Vagina (tissue), 2 donors: ENCODE measurements around the gene GDF7.

Experiments
- POLR2A ChIP-seq, 2 donors: fragments of 450-650 bp; IDR thresholded peaks; one replicate each; pipeline ENCODE4 v1.6.1; 2017; ENCODE audit warnings: antibody characterized with exemption in 2 of 2, mild to moderate bottlenecking in 2 of 2, moderate library complexity in 2 of 2
- POLR2AphosphoS5 ChIP-seq, 2 donors: sonication (generic); formaldehyde crosslinking; IDR thresholded peaks; one replicate each; pipeline ENCODE4 v1.9.0; 2017; ENCODE audit warnings: antibody characterized with exemption in 2 of 2, mild to moderate bottlenecking in 2 of 2, low read depth in 1 of 2; ENCODE audit not compliant: insufficient read depth in 1 of 2
- TF ChIP-seq, protein P1 (sequence below), 3 experiments: fragments of 450-650 bp in 2 of 3; fragments of 200-600 bp in 1 of 3; sonication (generic) in 1 of 3; IDR thresholded peaks; one replicate each; pipeline ENCODE4 v1.5.1; 2017 to 2019; ENCODE audit warnings: antibody characterized with exemption in 3 of 3, mild to moderate bottlenecking in 2 of 3, moderate library complexity in 2 of 3

DNA sequence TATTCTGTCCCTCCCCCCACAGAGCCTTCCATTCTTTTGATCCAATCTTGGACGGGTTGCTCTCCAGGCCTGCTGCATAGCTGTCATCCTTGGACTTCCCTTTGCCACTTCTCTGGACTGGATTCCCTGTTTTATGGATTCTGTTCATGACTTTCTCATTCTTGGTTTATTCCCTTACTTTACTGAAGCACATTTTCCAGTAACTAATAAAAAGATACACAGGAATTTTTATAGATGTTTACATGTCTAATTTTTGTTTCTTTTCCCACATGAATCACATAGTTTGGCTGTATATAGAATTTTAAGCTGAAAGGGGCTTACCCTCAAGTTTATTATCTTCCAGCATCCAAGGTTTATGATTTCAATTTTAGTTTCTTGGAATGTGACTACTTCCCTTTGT, 37.9 kb downstream of the GDF7 start:
- TF ChIP-seq, protein P1, sequence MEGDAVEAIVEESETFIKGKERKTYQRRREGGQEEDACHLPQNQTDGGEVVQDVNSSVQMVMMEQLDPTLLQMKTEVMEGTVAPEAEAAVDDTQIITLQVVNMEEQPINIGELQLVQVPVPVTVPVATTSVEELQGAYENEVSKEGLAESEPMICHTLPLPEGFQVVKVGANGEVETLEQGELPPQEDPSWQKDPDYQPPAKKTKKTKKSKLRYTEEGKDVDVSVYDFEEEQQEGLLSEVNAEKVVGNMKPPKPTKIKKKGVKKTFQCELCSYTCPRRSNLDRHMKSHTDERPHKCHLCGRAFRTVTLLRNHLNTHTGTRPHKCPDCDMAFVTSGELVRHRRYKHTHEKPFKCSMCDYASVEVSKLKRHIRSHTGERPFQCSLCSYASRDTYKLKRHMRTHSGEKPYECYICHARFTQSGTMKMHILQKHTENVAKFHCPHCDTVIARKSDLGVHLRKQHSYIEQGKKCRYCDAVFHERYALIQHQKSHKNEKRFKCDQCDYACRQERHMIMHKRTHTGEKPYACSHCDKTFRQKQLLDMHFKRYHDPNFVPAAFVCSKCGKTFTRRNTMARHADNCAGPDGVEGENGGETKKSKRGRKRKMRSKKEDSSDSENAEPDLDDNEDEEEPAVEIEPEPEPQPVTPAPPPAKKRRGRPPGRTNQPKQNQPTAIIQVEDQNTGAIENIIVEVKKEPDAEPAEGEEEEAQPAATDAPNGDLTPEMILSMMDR (IDR thresholded peaks at IDR 0.05) = no peak
- TF ChIP-seq POLR2A (IDR thresholded peaks at IDR 0.05) (no peak), POLR2AphosphoS5 (IDR thresholded peaks at IDR 0.05; ENCODE audit: insufficient read depth in 1 of 2, low read depth in 1 of 2) (no peak)
